A549 (cell line): ENCODE results near the gene AFAP1.

Source experiments
- EP300 ChIP-seq, 2 experiments: fragments of >200 bp; sonication (Bioruptor Twin); formaldehyde crosslinking; IDR thresholded peaks; 2 replicates in 1 of 2; 3 replicates in 1 of 2; pipeline ENCODE4 v1.6.1; 2016 to 2017
- RCOR1 ChIP-seq: fragments of 150-350 bp; IDR thresholded peaks from 2 replicates; pipeline ENCODE4 v1.6.1; 2014; ENCODE audit warnings: antibody characterized with exemption, low read length, low read depth
- TF ChIP-seq, protein P1 (sequence below): fragments of 450-650 bp; IDR thresholded peaks from 2 replicates; pipeline ENCODE4 v1.6.1; 2014; ENCODE audit warnings: antibody characterized with exemption

DNA sequence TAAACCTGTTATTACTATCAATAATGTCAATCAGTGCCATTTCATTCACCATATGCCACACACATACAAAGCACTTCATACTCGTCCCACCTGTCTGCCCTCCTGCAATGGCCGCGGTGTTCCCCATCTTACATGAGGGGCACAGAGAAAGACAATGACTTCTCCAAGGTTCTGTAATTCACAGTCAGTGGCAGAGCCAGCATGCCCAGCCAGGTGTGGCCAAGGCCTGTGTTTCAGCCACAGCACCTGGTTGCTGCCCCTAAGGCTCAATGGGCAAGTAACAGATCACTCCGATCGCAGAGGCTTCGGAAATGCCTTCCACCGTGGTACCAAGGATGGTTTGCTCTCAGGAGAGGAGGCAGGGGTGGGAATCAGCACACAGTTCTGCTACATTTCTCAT, 10.9 kb downstream of the AFAP1 start:
- TF ChIP-seq RCOR1, result no peak
- TF ChIP-seq EP300 (IDR thresholded peaks at IDR 0.05), result no peak
- TF ChIP-seq, protein P1, sequence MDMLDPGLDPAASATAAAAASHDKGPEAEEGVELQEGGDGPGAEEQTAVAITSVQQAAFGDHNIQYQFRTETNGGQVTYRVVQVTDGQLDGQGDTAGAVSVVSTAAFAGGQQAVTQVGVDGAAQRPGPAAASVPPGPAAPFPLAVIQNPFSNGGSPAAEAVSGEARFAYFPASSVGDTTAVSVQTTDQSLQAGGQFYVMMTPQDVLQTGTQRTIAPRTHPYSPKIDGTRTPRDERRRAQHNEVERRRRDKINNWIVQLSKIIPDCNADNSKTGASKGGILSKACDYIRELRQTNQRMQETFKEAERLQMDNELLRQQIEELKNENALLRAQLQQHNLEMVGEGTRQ, result no peak
